ENCODE data around the gene PLCG2. TPM values are rescaled to one million over a fixed set of nuclear protein-coding genes. Genes with fewer than 3 reads are reported as not detected.

PLCG2 gene
- total RNA-seq, 2 donors from 2014 or later: 8.0 to 25.6 TPM

DNA sequence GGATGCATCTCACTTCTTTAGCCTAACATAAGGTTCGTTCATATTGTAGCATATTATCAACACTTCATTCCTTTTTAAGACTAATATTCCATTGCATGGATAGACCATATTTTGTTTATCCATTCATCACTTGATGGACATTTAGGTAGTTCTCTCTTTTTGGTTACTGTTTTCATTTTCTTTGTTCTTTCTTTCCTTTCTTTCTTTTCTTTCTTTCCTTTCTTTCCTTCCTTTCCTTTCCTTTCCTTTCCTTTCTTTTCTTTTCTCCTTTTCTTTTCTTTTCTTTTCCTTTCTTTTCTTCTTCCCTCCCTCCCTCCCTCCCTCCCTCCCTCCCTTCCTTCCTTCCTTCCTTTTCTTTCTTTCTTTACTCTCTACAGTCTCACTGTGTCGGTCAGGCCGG, 24.2 kb downstream of the PLCG2 start:
- Mint-ChIP-seq H3K27ac (no peak overlapping the region), H3K9me3 (no peaks in the 10 kb centered on the region), H3K36me3 (ENCODE audit: insufficient read depth in 2 of 2) (no peaks in the 10 kb centered on the region), H3K27me3 (ENCODE audit: low read depth) (no peaks in the 10 kb centered on the region), H3K4me1 (ENCODE audit: low read depth) (peaks cover 8% of the 10 kb centered on the region), H3K4me3 (no peak overlapping the region)
- ATAC-seq (replicated peaks in 1 of 2): no peak
- no peak for DNase-seq

DNA sequence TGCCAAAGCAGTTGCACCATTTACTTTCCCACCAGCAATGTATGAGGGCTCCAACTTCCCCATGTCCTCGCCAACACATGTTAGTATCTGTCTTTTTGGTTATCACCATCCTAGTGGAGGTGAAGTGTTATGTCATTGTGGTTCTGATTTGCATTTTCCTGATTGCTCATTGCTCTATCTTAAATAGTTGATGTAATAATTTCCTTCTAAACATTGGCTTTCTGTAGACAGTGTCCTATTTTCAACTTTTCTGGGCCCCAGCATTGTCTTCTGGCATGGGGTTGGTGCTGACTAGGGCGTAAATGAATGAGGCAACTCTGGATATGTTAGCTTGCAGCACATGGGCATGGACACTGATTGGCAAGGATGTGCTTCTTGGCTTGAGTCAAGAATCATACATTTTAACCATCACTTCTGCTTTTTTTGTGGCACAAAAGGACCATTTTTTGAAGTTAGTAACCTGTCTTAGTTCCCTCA, 25.1 kb downstream of the PLCG2 start:
- DNase-seq: no peak
- Mint-ChIP-seq H3K9me3 (no peaks in the 10 kb centered on the region), H3K27ac (no peak overlapping the region), H3K36me3 (ENCODE audit: insufficient read depth in 2 of 2) (no peaks in the 10 kb centered on the region), H3K4me1 (ENCODE audit: low read depth) (peaks cover 6% of the 10 kb centered on the region), H3K4me3 (no peak overlapping the region), H3K27me3 (ENCODE audit: low read depth) (no peaks in the 10 kb centered on the region)
- ATAC-seq (replicated peaks in 1 of 2): no peak

DNA sequence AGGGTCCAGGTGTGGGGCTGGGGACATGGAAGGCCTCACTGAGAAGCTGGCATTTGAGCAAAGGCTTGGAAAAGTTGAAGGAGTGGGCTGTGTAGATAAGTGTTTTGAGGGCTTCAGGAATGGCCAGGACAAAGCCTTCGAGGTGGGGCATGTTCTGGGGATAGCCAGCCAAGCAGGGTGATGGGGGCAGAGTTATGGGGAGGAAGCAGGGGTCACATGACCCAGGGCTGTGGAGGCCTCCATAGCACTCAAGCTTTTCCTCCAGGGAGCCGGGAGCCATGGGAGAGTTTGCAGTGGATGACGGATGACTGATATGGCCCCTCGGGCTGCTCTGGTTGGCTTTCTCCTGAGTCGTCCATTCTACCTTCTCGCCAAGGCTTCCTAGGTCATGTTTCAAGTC, 27.6 kb downstream of the PLCG2 start:
- ATAC-seq (replicated peaks in 1 of 2) (no peak), DNase-seq (no peak)
- H3K4me3 Mint-ChIP-seq: no peak overlapping the region
- H3K27me3 Mint-ChIP-seq (ENCODE audit: low read depth): no peaks in the 10 kb centered on the region
- H3K36me3 Mint-ChIP-seq (ENCODE audit: insufficient read depth in 2 of 2): no peaks in the 10 kb centered on the region
- peaks cover 0 to 2% of the 10 kb centered on the region in 2 donors for H3K9me3 Mint-ChIP-seq
- peaks cover 9% of the 10 kb centered on the region for H3K4me1 Mint-ChIP-seq (ENCODE audit: low read depth)
- H3K27ac Mint-ChIP-seq: no peak overlapping the region

DNA sequence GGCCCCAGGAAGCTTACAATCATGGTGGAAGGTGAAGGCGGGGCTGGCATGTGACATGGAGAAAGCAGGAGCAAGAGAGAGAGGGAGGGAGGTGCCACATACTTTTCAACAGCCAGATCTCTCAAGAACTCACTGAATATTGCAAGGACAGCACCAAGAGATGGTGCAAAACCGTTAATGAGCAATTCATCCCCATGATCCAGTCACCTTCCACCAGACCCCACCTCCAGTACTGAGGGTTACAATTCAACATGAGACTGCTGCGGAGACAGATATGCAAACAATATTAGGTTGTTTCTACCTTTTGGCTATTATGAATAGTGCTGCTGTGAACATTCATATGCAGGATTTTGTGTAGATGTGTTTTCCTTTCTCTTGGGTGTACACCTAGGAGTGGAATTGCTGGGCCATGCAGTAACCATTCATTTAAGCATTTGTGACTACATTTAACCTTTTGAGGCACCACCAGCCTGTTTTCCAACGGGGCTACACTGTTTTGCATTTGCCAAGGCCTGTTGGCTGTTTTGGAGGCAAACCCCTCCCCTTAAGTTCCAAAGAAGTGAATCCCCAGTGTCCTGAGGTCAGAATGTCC, 28.8 kb downstream of the PLCG2 start:
- Mint-ChIP-seq H3K4me1 (ENCODE audit: low read depth) (peaks cover 9% of the 10 kb centered on the region), H3K4me3 (no peak overlapping the region), H3K27ac (no peak overlapping the region), H3K27me3 (ENCODE audit: low read depth) (no peaks in the 10 kb centered on the region), H3K36me3 (ENCODE audit: insufficient read depth in 2 of 2) (peaks cover 0 to 1% of the 10 kb centered on the region in 2 donors), H3K9me3 (peaks cover 0 to 2% of the 10 kb centered on the region in 2 donors)
- ATAC-seq (replicated peaks in 1 of 2) (no peak), DNase-seq (no peak)

DNA sequence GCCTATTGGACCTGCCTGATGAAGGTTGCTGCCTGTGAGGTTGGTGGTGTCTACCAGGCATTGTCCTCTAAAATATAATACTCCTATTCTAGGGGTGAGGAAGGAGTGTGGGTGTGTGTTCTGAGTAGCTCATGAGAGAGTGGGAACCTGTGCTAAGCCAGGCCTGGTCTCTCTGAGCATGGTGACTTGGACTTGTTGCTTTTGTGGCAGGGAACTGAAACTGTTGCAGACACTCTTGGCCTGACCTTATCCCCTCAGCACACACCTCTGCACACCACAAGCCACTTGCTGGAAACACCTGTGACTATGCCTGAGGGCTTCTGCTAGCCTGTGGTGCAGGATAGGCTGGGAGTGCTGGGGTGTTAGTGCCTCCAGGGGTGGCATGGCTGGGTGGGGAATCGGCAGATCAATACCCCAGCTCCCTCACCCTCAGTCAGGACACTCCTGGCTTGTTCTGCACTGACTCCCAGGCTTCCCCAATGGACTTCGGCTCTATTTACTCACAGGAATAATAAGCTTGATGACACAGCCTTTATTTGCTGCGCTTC, 29.9 kb downstream of the PLCG2 start:
- Mint-ChIP-seq H3K27me3 (ENCODE audit: low read depth) (peaks cover 5% of the 10 kb centered on the region), H3K4me3 (no peak overlapping the region), H3K4me1 (ENCODE audit: low read depth) (peaks cover 9% of the 10 kb centered on the region), H3K9me3 (peaks cover 0 to 2% of the 10 kb centered on the region in 2 donors), H3K36me3 (ENCODE audit: insufficient read depth in 2 of 2) (peaks cover 0 to 1% of the 10 kb centered on the region in 2 donors), H3K27ac (peak overlapping the region; percentile 40)
- ATAC-seq (replicated peaks in 1 of 2): peak; percentile 82 to 88
- DNase-seq: peak; percentile 22 to 29

DNA sequence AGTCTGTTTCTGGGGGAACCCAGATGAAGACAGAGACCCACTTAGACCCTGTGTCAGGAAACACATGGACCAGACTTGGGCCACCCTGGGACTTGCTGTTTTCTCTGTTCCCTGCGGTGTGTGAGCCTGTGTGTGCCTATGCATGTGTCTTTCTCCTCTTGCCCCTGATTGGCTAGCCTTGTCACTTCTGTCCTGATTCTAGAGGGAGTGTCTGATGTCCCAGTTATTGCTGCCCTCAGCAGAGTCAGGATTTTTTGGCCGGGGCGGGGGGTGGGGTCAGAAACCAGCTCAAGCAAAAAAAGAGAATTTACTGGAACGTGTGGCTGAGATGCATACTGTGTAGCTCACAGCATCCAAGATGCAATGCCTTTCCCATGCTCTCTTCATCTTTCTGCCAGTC, 30.5 kb downstream of the PLCG2 start:
- peaks cover 0 to 1% of the 10 kb centered on the region in 2 donors for H3K36me3 Mint-ChIP-seq (ENCODE audit: insufficient read depth in 2 of 2)
- DNase-seq (no peak), ATAC-seq (replicated peaks in 1 of 2) (no peak)
- peaks cover 0 to 2% of the 10 kb centered on the region in 2 donors for H3K9me3 Mint-ChIP-seq
- peaks cover 8% of the 10 kb centered on the region for H3K27me3 Mint-ChIP-seq (ENCODE audit: low read depth)
- H3K27ac Mint-ChIP-seq: no peak overlapping the region
- no peak overlapping the region for H3K4me3 Mint-ChIP-seq
- H3K4me1 Mint-ChIP-seq (ENCODE audit: low read depth): peaks cover 9% of the 10 kb centered on the region

DNA sequence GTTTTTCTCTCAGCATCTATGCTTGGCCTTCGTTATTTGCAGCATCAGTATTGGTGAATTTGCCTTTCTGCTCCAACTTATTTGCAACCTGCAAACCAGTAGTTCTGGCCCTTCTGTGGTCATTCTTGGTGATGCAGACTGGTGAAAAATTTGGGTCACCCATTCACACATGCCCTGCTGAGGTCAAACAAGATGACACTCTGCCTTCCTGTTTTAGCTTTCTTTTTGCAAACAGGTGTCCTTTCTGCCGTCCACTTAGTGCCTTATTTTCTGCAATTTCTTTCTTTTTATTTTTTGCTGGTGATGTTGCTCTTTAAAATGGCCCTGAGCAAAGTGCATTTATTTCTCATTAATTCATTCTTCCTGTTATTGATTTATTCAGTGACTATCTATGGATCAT, 31.3 kb downstream of the PLCG2 start:
- no peak for ATAC-seq (replicated peaks in 1 of 2)
- Mint-ChIP-seq H3K4me3 (peak overlapping the region in 1 of 2 donors; percentile 56), H3K9me3 (peaks cover 0 to 2% of the 10 kb centered on the region in 2 donors), H3K4me1 (ENCODE audit: low read depth) (peaks cover 9% of the 10 kb centered on the region), H3K27ac (no peak overlapping the region), H3K36me3 (ENCODE audit: insufficient read depth in 2 of 2) (peaks cover 0 to 1% of the 10 kb centered on the region in 2 donors), H3K27me3 (ENCODE audit: low read depth) (peaks cover 8% of the 10 kb centered on the region)
- no peak for DNase-seq

DNA sequence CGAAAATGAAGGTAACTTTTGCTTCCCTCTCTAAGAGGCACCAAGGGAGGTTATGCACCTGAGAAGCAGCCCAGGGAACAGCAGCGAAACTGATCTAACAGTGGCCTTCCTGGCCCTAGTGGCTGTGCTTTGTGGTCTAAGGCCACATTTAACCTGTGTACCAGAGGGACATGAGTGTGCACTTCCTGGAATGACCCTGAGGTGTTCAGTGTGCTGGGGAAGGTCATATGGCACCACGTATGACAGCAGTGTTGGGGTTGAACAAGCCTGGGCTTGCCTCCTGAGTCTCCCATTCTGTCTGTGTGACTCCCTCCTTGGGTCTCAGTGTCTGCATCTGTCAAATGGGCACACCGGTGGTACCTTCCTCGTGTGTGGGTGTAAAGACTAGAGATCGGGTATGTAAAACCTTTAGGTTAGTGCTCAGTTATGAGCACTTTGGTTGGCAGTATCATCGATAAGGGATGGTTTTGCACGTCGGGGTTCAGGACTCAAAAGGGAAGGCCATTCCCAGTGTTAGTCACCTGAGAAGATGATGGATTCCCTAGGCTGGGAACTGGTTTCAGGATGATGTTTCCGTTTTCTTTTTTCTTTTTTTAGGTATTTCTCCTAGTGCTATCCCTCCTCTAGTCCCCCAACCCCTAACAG, 31.9 kb downstream of the PLCG2 start:
- H3K9me3 Mint-ChIP-seq: peaks cover 0 to 2% of the 10 kb centered on the region in 2 donors
- H3K27me3 Mint-ChIP-seq (ENCODE audit: low read depth): peaks cover 8% of the 10 kb centered on the region
- H3K36me3 Mint-ChIP-seq (ENCODE audit: insufficient read depth in 2 of 2): peaks cover 0 to 1% of the 10 kb centered on the region in 2 donors
- H3K27ac Mint-ChIP-seq: no peak overlapping the region
- ATAC-seq (replicated peaks in 1 of 2): peak in 1 of 2 donors; percentile 65
- peak in 1 of 2 donors; percentile 11 for DNase-seq
- H3K4me3 Mint-ChIP-seq: peak overlapping the region in 1 of 2 donors; percentile 56
- H3K4me1 Mint-ChIP-seq (ENCODE audit: low read depth): peaks cover 9% of the 10 kb centered on the region

DNA sequence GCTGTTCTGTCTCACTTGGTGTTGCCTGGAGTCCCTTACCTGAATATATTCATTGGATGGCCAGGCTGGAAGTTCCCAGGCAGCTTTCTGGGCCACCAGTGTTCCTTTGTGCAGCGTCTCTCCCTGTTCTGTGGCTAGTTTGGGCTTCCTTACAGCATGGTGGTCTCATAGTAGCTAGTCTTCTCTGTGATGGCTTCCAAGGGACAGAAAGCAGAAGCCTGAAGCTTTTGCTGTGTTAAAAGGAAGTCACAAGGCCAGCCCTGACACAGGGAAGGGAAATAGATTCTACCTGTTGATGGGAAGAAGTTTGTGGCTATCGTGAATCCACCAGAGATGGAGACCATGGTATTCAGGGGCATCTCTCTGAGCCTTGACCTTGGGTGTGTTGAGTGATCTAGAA, 34.6 kb downstream of the PLCG2 start:
- peaks cover 0 to 1% of the 10 kb centered on the region in 2 donors for H3K36me3 Mint-ChIP-seq (ENCODE audit: insufficient read depth in 2 of 2)
- H3K9me3 Mint-ChIP-seq: peaks cover 0 to 2% of the 10 kb centered on the region in 2 donors
- no peak for ATAC-seq (replicated peaks in 1 of 2)
- H3K27ac Mint-ChIP-seq: no peak overlapping the region
- H3K4me3 Mint-ChIP-seq: no peak overlapping the region
- DNase-seq: no peak
- peaks cover 8% of the 10 kb centered on the region for H3K27me3 Mint-ChIP-seq (ENCODE audit: low read depth)
- peaks cover 8% of the 10 kb centered on the region for H3K4me1 Mint-ChIP-seq (ENCODE audit: low read depth)

DNA sequence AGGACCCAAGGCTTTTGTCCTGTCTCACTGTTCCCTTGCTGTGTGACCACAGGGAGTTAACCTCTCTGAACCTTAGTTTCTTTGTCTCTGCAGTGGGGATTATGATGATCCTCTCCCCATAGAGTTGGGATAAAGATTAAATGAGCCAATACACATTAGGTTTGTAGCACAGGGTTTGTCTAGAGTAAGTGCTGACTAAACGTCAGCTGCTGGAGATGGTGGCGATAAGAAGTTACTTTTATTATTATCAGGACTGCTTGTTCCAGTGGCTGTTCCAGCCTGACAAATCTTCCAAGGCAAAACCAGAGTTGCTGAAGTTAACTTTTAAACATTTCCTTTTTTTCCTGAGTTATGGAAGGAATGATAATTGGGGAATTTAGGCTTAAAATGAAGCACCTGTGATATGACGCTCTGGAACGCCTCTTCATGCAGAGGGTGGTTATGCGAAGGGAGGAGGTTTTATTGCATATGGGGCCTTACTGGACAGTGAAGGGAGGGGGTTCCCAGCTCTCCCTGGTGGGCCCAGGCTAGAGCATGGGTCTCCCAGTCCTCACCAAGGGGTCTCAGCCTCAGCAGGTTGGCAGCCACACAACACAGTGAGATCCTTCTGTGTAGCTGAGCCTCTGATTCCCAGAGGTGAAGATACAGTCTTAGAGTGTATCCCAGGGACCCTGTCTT, 35.8 kb downstream of the PLCG2 start:
- ATAC-seq (replicated peaks in 1 of 2): no peak
- peaks cover 8% of the 10 kb centered on the region for H3K27me3 Mint-ChIP-seq (ENCODE audit: low read depth)

DNA sequence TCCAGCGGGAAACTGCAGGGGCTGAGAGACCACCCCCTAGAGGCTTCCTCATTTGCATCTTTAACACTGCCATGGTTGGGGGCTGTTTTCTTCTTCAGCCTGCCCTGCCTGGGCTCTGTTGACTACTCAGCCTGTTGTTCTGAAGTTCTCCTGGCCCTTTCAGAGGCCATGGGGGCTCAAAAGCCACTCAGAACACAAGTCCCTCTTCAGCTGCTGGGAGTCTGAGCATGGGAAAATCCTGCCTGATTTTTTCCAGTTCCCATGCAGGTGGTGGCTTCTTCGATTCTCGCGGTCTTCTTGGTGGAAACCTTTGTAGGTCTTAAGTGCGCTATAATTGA, 36.3 kb downstream of the PLCG2 start:
- H3K27me3 Mint-ChIP-seq (ENCODE audit: low read depth): peaks cover 8% of the 10 kb centered on the region
- peaks cover 0 to 2% of the 10 kb centered on the region in 2 donors for H3K9me3 Mint-ChIP-seq
- no peaks in the 10 kb centered on the region for H3K4me1 Mint-ChIP-seq (ENCODE audit: low read depth)
- DNase-seq (no peak), ATAC-seq (replicated peaks in 1 of 2) (no peak)
- H3K36me3 Mint-ChIP-seq (ENCODE audit: insufficient read depth in 2 of 2): peaks cover 0 to 1% of the 10 kb centered on the region in 2 donors
- no peak overlapping the region for H3K4me3 Mint-ChIP-seq
- H3K27ac Mint-ChIP-seq: no peak overlapping the region

More for the DNA sequence above, 35.8 kb downstream of the PLCG2 start:
- DNase-seq: no peak
- no peak overlapping the region for H3K27ac Mint-ChIP-seq
- H3K4me1 Mint-ChIP-seq (ENCODE audit: low read depth): no peaks in the 10 kb centered on the region
- peaks cover 0 to 2% of the 10 kb centered on the region in 2 donors for H3K9me3 Mint-ChIP-seq
- H3K36me3 Mint-ChIP-seq (ENCODE audit: insufficient read depth in 2 of 2): peaks cover 0 to 1% of the 10 kb centered on the region in 2 donors
- H3K4me3 Mint-ChIP-seq: no peak overlapping the region

DNA sequence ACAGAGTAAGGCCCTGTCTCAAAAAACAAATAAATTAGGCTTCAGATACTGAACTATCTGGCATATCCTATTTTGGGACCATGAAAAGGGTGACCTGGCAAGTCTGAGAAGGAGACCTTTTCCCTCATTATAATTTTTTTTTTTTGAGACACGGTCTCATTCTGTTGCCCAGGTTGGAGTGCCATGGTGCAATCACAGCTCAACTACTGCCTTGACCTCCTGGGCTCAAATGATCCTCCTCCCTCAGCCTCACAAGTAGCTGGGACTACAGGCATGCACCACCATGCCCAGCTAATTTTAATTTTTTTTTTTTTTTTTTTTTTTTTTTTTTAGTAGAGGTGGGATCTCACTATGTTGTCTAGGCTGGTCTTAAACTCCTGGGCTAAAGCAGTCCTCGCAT, 37.3 kb downstream of the PLCG2 start:
- ATAC-seq (replicated peaks in 1 of 2) (no peak), DNase-seq (no peak)
- no peaks in the 10 kb centered on the region for H3K4me1 Mint-ChIP-seq (ENCODE audit: low read depth)
- peak overlapping the region; percentile 50 for H3K27ac Mint-ChIP-seq
- peaks cover 0 to 2% of the 10 kb centered on the region in 2 donors for H3K9me3 Mint-ChIP-seq
- peaks cover 0 to 1% of the 10 kb centered on the region in 2 donors for H3K36me3 Mint-ChIP-seq (ENCODE audit: insufficient read depth in 2 of 2)
- H3K27me3 Mint-ChIP-seq (ENCODE audit: low read depth): peaks cover 8% of the 10 kb centered on the region
- H3K4me3 Mint-ChIP-seq: no peak overlapping the region

DNA sequence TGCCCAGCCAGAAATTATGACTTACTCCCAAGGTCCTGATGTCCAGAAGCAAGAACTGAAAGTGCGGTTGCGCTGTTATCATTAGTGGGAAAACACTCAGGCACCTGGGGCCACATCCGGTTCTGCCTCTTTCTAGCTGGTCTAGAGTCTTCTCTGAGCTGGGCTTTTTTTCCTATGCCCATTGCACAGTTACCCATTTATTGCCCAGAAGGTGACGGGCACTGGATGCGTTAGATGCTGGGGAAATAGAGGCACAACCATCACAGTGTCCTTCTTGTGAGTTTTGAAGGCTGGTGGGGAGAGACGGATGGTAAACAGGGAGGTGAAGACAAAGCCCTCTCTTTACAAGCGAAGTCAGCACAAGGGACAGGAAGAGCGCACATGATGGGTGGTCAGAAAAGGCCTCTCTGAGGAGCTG, 37.7 kb downstream of the PLCG2 start:
- Mint-ChIP-seq H3K9me3 (no peaks in the 10 kb centered on the region), H3K36me3 (ENCODE audit: insufficient read depth in 2 of 2) (peaks cover 0 to 1% of the 10 kb centered on the region in 2 donors), H3K4me3 (peak overlapping the region in 1 of 2 donors; percentile 25), H3K27me3 (ENCODE audit: low read depth) (peaks cover 8% of the 10 kb centered on the region), H3K4me1 (ENCODE audit: low read depth) (no peaks in the 10 kb centered on the region), H3K27ac (peak overlapping the region; percentile 50)
- DNase-seq (no peak), ATAC-seq (replicated peaks in 1 of 2) (no peak)

All from activated T-cell treated with anti-CD3 and anti-CD28 coated beads, Interleukin-2, amount 50 U/mL, for 72 hours (primary cell).